NB4 (cell line): ENCODE data around the gene NAV1.

Experiments used
- CTCF ChIP-seq: IDR thresholded peaks from one replicate; pipeline ENCODE4 v1.5.1; 2012; ENCODE audit warnings: low read depth, low read length
- MAX ChIP-seq: IDR thresholded peaks from 2 replicates; pipeline ENCODE4 v1.6.1; 2011; ENCODE audit warnings: low read depth, low read length
- MYC ChIP-seq: IDR thresholded peaks from 2 replicates; pipeline ENCODE4 v1.6.1; 2011; ENCODE audit warnings: low read depth, low read length
- POLR2A ChIP-seq: IDR thresholded peaks from 2 replicates; pipeline ENCODE4 v1.6.1; 2011; ENCODE audit warnings: mild to moderate bottlenecking; ENCODE audit not compliant: insufficient read length; ENCODE audit errors: extremely low read depth

GRCh38 chr1:201573923-201574322, 35.0 kb downstream of the NAV1 start:
- no peak for TF ChIP-seq POLR2A
- no peak for TF ChIP-seq CTCF
- TF ChIP-seq MAX: no peak
- TF ChIP-seq MYC: no peak
